GM18498 (cell line): ENCODE data around the gene ATP9B.

Source experiments
- ATAC-seq: cut with Tn5 transposase; IDR thresholded peaks from one replicate; pipeline ENCODE4 v1.9.1; 2021; ENCODE audit warnings: mild to moderate bottlenecking, moderate library complexity; ENCODE audit not compliant: unreplicated experiment

Gene ATP9B

GRCh38 chr18:79377187-79377891 is 308.1 kb downstream of the ATP9B start:
- no peak for ATAC-seq

GRCh38 chr18:79378536-79379250 is 309.5 kb downstream of the ATP9B start:
- peak; percentile 61 for ATAC-seq

- ATAC-seq: no peak
These were observed 310.2 kb downstream of the ATP9B start for GRCh38 chr18:79379251-79379905.

GRCh38 chr18:79379931-79380815 is 311.0 kb downstream of the ATP9B start:
- peak; percentile 3 for ATAC-seq

GRCh38 chr18:79380816-79381806 is 311.9 kb downstream of the ATP9B start:
- peak; percentile 49 for ATAC-seq

- no peak for ATAC-seq
These were observed 312.7 kb downstream of the ATP9B start for GRCh38 chr18:79381811-79382311.

GRCh38 chr18:79382681-79383387 is 313.6 kb downstream of the ATP9B start:
- ATAC-seq: no peak

GRCh38 chr18:79383388-79384056 is 314.3 kb downstream of the ATP9B start:
- no peak for ATAC-seq

- ATAC-seq: no peak
These were observed 315.1 kb downstream of the ATP9B start for GRCh38 chr18:79384151-79384807.

- no peak for ATAC-seq
These were observed 315.6 kb downstream of the ATP9B start for GRCh38 chr18:79384834-79385233.

- ATAC-seq: no peak
These were observed 316.1 kb downstream of the ATP9B start for GRCh38 chr18:79385326-79385707.

- ATAC-seq: no peak
These were observed 316.6 kb downstream of the ATP9B start for GRCh38 chr18:79385708-79386341.

GRCh38 chr18:79386547-79386946 is 317.4 kb downstream of the ATP9B start:
- ATAC-seq: no peak

GRCh38 chr18:79387214-79387613 is 318.0 kb downstream of the ATP9B start:
- no peak for ATAC-seq

- ATAC-seq: no peak
These were observed 318.4 kb downstream of the ATP9B start for GRCh38 chr18:79387615-79388014.

- ATAC-seq: no peak
These were observed 318.8 kb downstream of the ATP9B start for GRCh38 chr18:79388043-79388442.

- no peak for ATAC-seq
These were observed 320.5 kb downstream of the ATP9B start for GRCh38 chr18:79389689-79390088.
